Esophagus muscularis mucosa (tissue), 4 donors: Measurements from ENCODE around the gene PTX4. TPM values are rescaled to one million over a fixed set of nuclear protein-coding genes. Genes with fewer than 3 reads are reported as not detected.
A peak's percentile ranks its signal among the peaks of the same experiment; 100 is the strongest.

Experiments used
- DNase-seq: peaks from one replicate; pipeline ENCODE4 v3.0.0-alpha.2; 2017; ENCODE audit errors: extremely low spot score
- H3K27ac ChIP-seq, 4 donors: fragments of 200-600 bp; sonication (generic); replicated peaks in 1 of 4; 1 replicate in 3 of 4; 2 replicates in 1 of 4; pipeline ENCODE4 v1.5.1; 2016 to 2019; ENCODE audit warnings: mild to moderate bottlenecking in 1 of 4
- H3K27me3 ChIP-seq, 4 donors: fragments of 200-600 bp; sonication (generic); one replicate each; pipeline versions ENCODE4 v1.5.1 to v1.6.0; 2016 to 2019
- H3K36me3 ChIP-seq, 4 donors: fragments of 200-600 bp; sonication (generic); one replicate each; pipeline ENCODE4 v1.5.1; 2016 to 2019
- H3K4me1 ChIP-seq, 4 donors: fragments of 200-600 bp; sonication (generic); one replicate each; pipeline ENCODE4 v1.5.1; 2016 to 2019
- H3K4me3 ChIP-seq, 4 donors: fragments of 200-600 bp; sonication (generic); 1 replicate in 2 of 4; 2 replicates in 2 of 4; pipeline ENCODE4 v1.5.1; 2016 to 2019; ENCODE audit warnings: mild to moderate bottlenecking in 4 of 4, moderate library complexity in 1 of 4
- H3K9me3 ChIP-seq, 4 donors: fragments of 200-600 bp; sonication (generic); 1 replicate in 3 of 4; 2 replicates in 1 of 4; pipeline ENCODE4 v1.5.1; 2016 to 2019
- CTCF ChIP-seq, 3 experiments: fragments of 200-600 bp in 2 of 3; fragments of 450-650 bp in 1 of 3; sonication (generic) in 2 of 3; IDR thresholded peaks; one replicate each; pipeline ENCODE4 v1.5.1; 2017 to 2019; ENCODE audit warnings: antibody characterized with exemption in 3 of 3, mild to moderate bottlenecking in 2 of 3, moderate library complexity in 1 of 3
- EP300 ChIP-seq: sonication (generic); formaldehyde crosslinking; IDR thresholded peaks from one replicate; pipeline ENCODE4 v1.6.1; 2017; ENCODE audit warnings: antibody characterized with exemption
- POLR2A ChIP-seq: fragments of 450-650 bp; IDR thresholded peaks from one replicate; pipeline ENCODE4 v1.6.1; 2017; ENCODE audit warnings: antibody characterized with exemption, moderate library complexity, mild to moderate bottlenecking, low read depth
- POLR2AphosphoS5 ChIP-seq, 2 donors: sonication (generic); formaldehyde crosslinking; IDR thresholded peaks; one replicate each; pipeline ENCODE4 v1.6.1; 2017; ENCODE audit warnings: antibody characterized with exemption in 2 of 2
- WGBS: methylation state at CpG from one replicate; pipeline ENCODE4 v1.1.5; 2018; 5-methylcytosine and 5-hydroxymethylcytosine counted together
- intact Hi-C: fragments of 100-400 bp; cut with DNase I; formaldehyde crosslinking; loops from one replicate; pipeline ENCODE4 v1.15.1; 2023
- total RNA-seq, 4 donors: library from RNA; depleted of rRNA; stranded (reverse); fragments of >200 nt; gene quantifications; one replicate each; pipeline versions ENCODE4 v1.1.0 to v1.2.1, GENCODE V29; 2016

The PTX4 gene
- total RNA-seq, 4 donors from 2014 or later: 0.39 to 0.75 (median 0.66) TPM; not detected in 1

- H3K9me3 ChIP-seq: no peaks in the 10 kb centered on the region
- H3K4me3 ChIP-seq: no peak overlapping the region
- peaks cover 42 to 70% (median 67%) of the 10 kb centered on the region in 4 donors for H3K36me3 ChIP-seq
- peaks cover 24 to 34% (median 31%) of the 10 kb centered on the region in 4 donors for H3K4me1 ChIP-seq
- intact Hi-C loops: no loop called here
- H3K27ac ChIP-seq: no peak overlapping the region
- WGBS: 86% methylated on average over 12 of the region's 25 CpGs
- H3K27me3 ChIP-seq: no peaks in the 10 kb centered on the region
- TF ChIP-seq EP300 (no peak), POLR2AphosphoS5 (IDR thresholded peaks at IDR 0.05) (no peak), CTCF (IDR thresholded peaks at IDR 0.05) (no peak), POLR2A (no peak)
- DNase-seq: no peak
Observed at GRCh38 chr16:1496464-1496863, 7.7 kb upstream of the PTX4 start.

- TF ChIP-seq CTCF (IDR thresholded peaks at IDR 0.05): no peak
- TF ChIP-seq EP300: no peak
- TF ChIP-seq POLR2AphosphoS5 (IDR thresholded peaks at IDR 0.05): no peak
- TF ChIP-seq POLR2A: no peak
- no peak overlapping the region for H3K27ac ChIP-seq
- intact Hi-C loops: no loop called here
Observed at GRCh38 chr16:1495889-1496262, 7.1 kb upstream of the PTX4 start.

GRCh38 chr16:1495211-1495888, 6.6 kb upstream of the PTX4 start:
- TF ChIP-seq POLR2A (no peak), CTCF (IDR thresholded peaks at IDR 0.05) (no peak), EP300 (no peak), POLR2AphosphoS5 (IDR thresholded peaks at IDR 0.05) (no peak)
- 87% methylated on average over 37 of the region's 39 CpGs for WGBS
- Histone ChIP-seq H3K4me3 (no peak overlapping the region), H3K27ac (peak overlapping the region in 2 of 4 donors; percentile 84 to 92), H3K4me1 (peaks cover 24 to 34% (median 31%) of the 10 kb centered on the region in 4 donors), H3K27me3 (no peaks in the 10 kb centered on the region), H3K9me3 (no peaks in the 10 kb centered on the region), H3K36me3 (peaks cover 32 to 59% (median 56%) of the 10 kb centered on the region in 4 donors)
- intact Hi-C loops: no loop called here
- no peak for DNase-seq

More at GRCh38 chr16:1495889-1496262, 7.1 kb upstream of the PTX4 start:
- DNase-seq: no peak
- peaks cover 24 to 34% (median 31%) of the 10 kb centered on the region in 4 donors for H3K4me1 ChIP-seq
- no peak overlapping the region for H3K4me3 ChIP-seq
- H3K9me3 ChIP-seq: no peaks in the 10 kb centered on the region
- peaks cover 37 to 65% (median 62%) of the 10 kb centered on the region in 4 donors for H3K36me3 ChIP-seq
- WGBS: 90% methylated on average over 24 of the region's 25 CpGs
- no peaks in the 10 kb centered on the region for H3K27me3 ChIP-seq

- H3K9me3 ChIP-seq: no peaks in the 10 kb centered on the region
- H3K27me3 ChIP-seq: no peaks in the 10 kb centered on the region
- no peak for TF ChIP-seq POLR2AphosphoS5 (IDR thresholded peaks at IDR 0.05)
- peaks cover 26 to 53% (median 50%) of the 10 kb centered on the region in 4 donors for H3K36me3 ChIP-seq
- 41% methylated on average over 12 of the region's 13 CpGs for WGBS
- peak overlapping the region in 3 of 4 donors; percentile 84 to 92 (median 86) for H3K27ac ChIP-seq
- peaks cover 24 to 34% (median 31%) of the 10 kb centered on the region in 4 donors for H3K4me1 ChIP-seq
- peak overlapping the region in 3 of 4 donors; percentile 81 to 86 (median 82) for H3K4me3 ChIP-seq
- intact Hi-C loops: loop anchor here (5.0 kb wide), 2 partner anchors 73 to 118 kb away; partner anchors contain the start of genes CRAMP1 and IFT140
- DNase-seq: no peak
Observed at GRCh38 chr16:1494711-1495110, 6.0 kb upstream of the PTX4 start.

- DNase-seq: no peak
- WGBS: 42% methylated on average over 17 of the region's 25 CpGs
- Histone ChIP-seq H3K36me3 (peaks cover 22 to 48% (median 45%) of the 10 kb centered on the region in 4 donors), H3K9me3 (no peaks in the 10 kb centered on the region), H3K4me1 (peaks cover 24 to 34% (median 31%) of the 10 kb centered on the region in 4 donors), H3K27me3 (no peaks in the 10 kb centered on the region), H3K27ac (peak overlapping the region; percentile 84 to 92 (median 88)), H3K4me3 (peak overlapping the region; percentile 81 to 89 (median 84))
- peak; percentile 35 to 63 (median 47) for TF ChIP-seq CTCF (IDR thresholded peaks at IDR 0.05)
- TF ChIP-seq POLR2A: no peak
- TF ChIP-seq POLR2AphosphoS5 (IDR thresholded peaks at IDR 0.05): peak in 1 of 2 donors; percentile 49
- intact Hi-C loops: loop anchor here (5.0 kb wide), 2 partner anchors 73 to 118 kb away; partner anchors contain the start of genes CRAMP1 and IFT140
Observed at GRCh38 chr16:1494129-1494640, 5.4 kb upstream of the PTX4 start.
